Activated T-cell treated with anti-CD3 and anti-CD28 coated beads for 24 hours (primary cell): ENCODE data around the gene MUCL1.

Source experiments
- DNase-seq: peaks from one replicate; pipeline ENCODE4 v3.0.0-alpha.2; 2020; ENCODE audit warnings: low read depth

Gene MUCL1

DNA sequence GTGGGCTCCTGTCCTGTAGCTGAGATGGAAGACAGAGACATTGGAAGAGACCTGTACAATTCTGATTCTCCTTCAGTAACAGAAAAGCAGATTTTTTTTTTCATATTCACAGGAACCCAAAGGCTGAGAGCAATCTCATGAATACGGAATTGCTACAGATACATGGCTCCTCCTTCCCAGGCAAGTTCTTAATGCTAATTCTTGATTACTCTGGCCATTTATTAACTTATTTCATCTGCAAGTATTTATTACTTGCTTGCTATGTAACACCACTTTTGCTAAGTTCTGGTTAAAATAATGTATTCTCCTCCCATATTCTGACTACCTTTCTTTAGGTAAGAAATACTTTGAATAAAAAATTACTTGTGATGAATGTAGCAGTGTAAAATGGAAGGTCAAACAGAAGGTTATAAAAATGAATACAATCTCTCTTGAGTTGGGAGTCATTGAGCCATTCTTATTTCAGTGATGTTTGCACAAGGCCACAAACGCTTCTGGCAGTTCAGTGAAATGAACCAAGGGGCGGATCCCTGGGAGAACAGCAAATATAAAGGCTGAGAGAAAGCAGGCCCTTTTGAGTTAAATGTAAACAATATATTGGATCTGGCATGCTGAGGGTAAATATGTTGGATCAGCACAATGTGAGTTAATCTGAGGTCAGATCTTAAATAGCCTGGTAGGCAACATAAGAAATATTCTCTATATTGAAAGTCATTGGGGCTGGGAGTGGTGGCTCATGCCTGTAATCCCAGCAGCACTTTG is 37.6 kb downstream of the MUCL1 start:
- DNase-seq: no peak
